DND-41 (cell line): ENCODE measurements around the gene VPS18.

Source experiments
- EZH2 ChIP-seq: IDR thresholded peaks from 3 replicates; pipeline ENCODE4 v1.6.1; 2012; ENCODE audit warnings: borderline replicate concordance, low read depth, mild to moderate bottlenecking, moderate library complexity, low read length, inconsistent platforms; ENCODE audit not compliant: severe bottlenecking
- TF ChIP-seq, protein P1 (sequence below): IDR thresholded peaks from 2 replicates; pipeline ENCODE4 v1.5.1; 2012; ENCODE audit warnings: borderline replicate concordance, low read length, moderate library complexity, mild to moderate bottlenecking; ENCODE audit not compliant: poor library complexity, severe bottlenecking; ENCODE audit errors: extremely low read depth

DNA sequence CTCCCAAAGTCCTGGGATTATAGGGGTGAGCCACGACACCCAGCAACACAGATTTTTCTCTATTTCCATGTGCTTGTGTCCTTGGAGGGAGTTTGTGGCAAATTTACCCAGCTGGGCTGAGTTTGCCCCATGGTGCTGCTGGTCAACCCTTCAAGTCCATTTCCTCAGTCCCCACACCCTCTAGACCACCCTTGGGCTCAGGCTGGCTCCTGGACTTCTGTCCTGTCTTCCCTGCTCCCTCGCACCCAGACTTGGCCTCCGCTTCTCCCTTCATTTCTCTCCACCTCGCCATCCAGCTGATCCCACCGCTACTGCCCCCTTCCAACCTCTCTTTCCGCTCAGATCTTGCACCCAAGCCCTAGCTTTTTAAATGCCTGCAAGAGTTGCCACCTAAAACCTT, 12.9 kb upstream of the VPS18 start:
- TF ChIP-seq, protein P1, sequence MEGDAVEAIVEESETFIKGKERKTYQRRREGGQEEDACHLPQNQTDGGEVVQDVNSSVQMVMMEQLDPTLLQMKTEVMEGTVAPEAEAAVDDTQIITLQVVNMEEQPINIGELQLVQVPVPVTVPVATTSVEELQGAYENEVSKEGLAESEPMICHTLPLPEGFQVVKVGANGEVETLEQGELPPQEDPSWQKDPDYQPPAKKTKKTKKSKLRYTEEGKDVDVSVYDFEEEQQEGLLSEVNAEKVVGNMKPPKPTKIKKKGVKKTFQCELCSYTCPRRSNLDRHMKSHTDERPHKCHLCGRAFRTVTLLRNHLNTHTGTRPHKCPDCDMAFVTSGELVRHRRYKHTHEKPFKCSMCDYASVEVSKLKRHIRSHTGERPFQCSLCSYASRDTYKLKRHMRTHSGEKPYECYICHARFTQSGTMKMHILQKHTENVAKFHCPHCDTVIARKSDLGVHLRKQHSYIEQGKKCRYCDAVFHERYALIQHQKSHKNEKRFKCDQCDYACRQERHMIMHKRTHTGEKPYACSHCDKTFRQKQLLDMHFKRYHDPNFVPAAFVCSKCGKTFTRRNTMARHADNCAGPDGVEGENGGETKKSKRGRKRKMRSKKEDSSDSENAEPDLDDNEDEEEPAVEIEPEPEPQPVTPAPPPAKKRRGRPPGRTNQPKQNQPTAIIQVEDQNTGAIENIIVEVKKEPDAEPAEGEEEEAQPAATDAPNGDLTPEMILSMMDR = no peak
- TF ChIP-seq EZH2 = no peak
